DND-41 (cell line): ENCODE measurements around the gene TADA2B.

Source experiments
- ATAC-seq: fragments of 200-7000 bp; cut with Tn5 transposase; 3 replicates; pipeline ENCODE4 v1.9.1; 2021; ENCODE audit warnings: low read depth; ENCODE audit not compliant: insufficient read depth
- DNase-seq: peaks from one replicate; pipeline ENCODE4 v3.0.0-alpha.2; 2020
- H2AFZ ChIP-seq: 2 replicates; pipeline ENCODE4 v1.6.0; 2012; ENCODE audit warnings: low read depth, low read length
- H3K27ac ChIP-seq: 2 replicates; pipeline ENCODE4 v1.5.1; 2012; ENCODE audit warnings: low read length, inconsistent platforms
- H3K27me3 ChIP-seq: fragments of 200-600 bp; sonication (generic); 2 replicates; pipeline ENCODE4 v1.6.0; 2012; ENCODE audit warnings: low read length, mild to moderate bottlenecking, inconsistent platforms; ENCODE audit not compliant: insufficient read depth, poor library complexity
- H3K36me3 ChIP-seq: 2 replicates; pipeline ENCODE4 v1.5.1; 2012; ENCODE audit warnings: low read length, inconsistent platforms; ENCODE audit not compliant: insufficient read depth
- H3K4me1 ChIP-seq: 2 replicates; pipeline ENCODE4 v1.5.1; 2012; ENCODE audit warnings: mild to moderate bottlenecking, low read length; ENCODE audit not compliant: insufficient read depth
- H3K4me2 ChIP-seq: 2 replicates; pipeline ENCODE4 v1.6.0; 2012; ENCODE audit warnings: mild to moderate bottlenecking, moderate library complexity, low read length, inconsistent platforms; ENCODE audit not compliant: insufficient read depth
- H3K4me3 ChIP-seq, 2 experiments: fragments of 200-600 bp in 1 of 2; shearing (Covaris generic) in 1 of 2; 2 replicates each; pipeline ENCODE4 v1.5.1; 2012 to 2016; ENCODE audit warnings: inconsistent platforms in 2 of 2, low read length in 2 of 2, mild to moderate bottlenecking in 2 of 2, low read depth in 1 of 2, moderate library complexity in 1 of 2
- H3K79me2 ChIP-seq: 2 replicates; pipeline ENCODE4 v1.6.0; 2012; ENCODE audit warnings: low read length, inconsistent platforms; ENCODE audit not compliant: insufficient read depth
- H3K9ac ChIP-seq: 2 replicates; pipeline ENCODE4 v1.6.0; 2012; ENCODE audit warnings: low read depth, mild to moderate bottlenecking, inconsistent platforms, low read length, moderate library complexity
- H3K9me3 ChIP-seq: 2 replicates; pipeline ENCODE4 v1.5.1; 2012; ENCODE audit warnings: low read length, moderate library complexity, mild to moderate bottlenecking, inconsistent platforms; ENCODE audit not compliant: insufficient read depth, severe bottlenecking
- H4K20me1 ChIP-seq: 2 replicates; pipeline ENCODE4 v1.6.0; 2012; ENCODE audit warnings: low read length; ENCODE audit not compliant: insufficient read depth
- EZH2 ChIP-seq: IDR thresholded peaks from 3 replicates; pipeline ENCODE4 v1.6.1; 2012; ENCODE audit warnings: borderline replicate concordance, low read depth, mild to moderate bottlenecking, moderate library complexity, low read length, inconsistent platforms; ENCODE audit not compliant: severe bottlenecking
- TF ChIP-seq, protein P1 (sequence below): IDR thresholded peaks from 2 replicates; pipeline ENCODE4 v1.5.1; 2012; ENCODE audit warnings: borderline replicate concordance, low read length, moderate library complexity, mild to moderate bottlenecking; ENCODE audit not compliant: poor library complexity, severe bottlenecking; ENCODE audit errors: extremely low read depth

TADA2B gene

DNA sequence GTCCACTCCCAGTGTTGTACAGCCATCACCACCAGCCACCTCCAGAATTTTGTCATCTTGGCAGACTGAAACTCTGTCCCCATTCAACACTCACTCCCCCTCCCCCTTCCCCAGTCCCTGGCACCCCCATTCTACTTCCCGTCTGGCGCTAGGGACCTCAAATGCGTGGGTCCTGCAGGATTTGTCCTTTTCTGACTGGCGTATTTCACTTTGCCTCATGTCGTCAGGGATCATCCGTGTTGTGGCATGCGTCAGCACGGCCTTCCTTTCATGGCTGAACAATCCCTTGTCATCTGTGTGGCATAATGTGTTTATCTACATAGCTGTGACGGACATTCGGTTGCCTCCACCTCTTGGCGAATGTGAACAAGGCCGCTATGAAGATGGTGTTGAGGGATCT lies 5.5 kb downstream of the TADA2B start:
- Histone ChIP-seq H3K79me2 (peaks cover 85% of the 10 kb centered on the region), H3K9ac (no peak overlapping the region), H3K9me3 (no peaks in the 10 kb centered on the region), H3K27ac (no peak overlapping the region), H3K36me3 (peaks cover 29% of the 10 kb centered on the region), H4K20me1 (peaks cover 79% of the 10 kb centered on the region), H3K4me1 (peaks cover 30% of the 10 kb centered on the region), H3K27me3 (no peaks in the 10 kb centered on the region), H3K4me3 (no peak overlapping the region), H2AFZ (no peak overlapping the region), H3K4me2 (no peak overlapping the region)
- no peak for TF ChIP-seq EZH2
- TF ChIP-seq, protein P1, sequence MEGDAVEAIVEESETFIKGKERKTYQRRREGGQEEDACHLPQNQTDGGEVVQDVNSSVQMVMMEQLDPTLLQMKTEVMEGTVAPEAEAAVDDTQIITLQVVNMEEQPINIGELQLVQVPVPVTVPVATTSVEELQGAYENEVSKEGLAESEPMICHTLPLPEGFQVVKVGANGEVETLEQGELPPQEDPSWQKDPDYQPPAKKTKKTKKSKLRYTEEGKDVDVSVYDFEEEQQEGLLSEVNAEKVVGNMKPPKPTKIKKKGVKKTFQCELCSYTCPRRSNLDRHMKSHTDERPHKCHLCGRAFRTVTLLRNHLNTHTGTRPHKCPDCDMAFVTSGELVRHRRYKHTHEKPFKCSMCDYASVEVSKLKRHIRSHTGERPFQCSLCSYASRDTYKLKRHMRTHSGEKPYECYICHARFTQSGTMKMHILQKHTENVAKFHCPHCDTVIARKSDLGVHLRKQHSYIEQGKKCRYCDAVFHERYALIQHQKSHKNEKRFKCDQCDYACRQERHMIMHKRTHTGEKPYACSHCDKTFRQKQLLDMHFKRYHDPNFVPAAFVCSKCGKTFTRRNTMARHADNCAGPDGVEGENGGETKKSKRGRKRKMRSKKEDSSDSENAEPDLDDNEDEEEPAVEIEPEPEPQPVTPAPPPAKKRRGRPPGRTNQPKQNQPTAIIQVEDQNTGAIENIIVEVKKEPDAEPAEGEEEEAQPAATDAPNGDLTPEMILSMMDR, result no peak
- ATAC-seq, result no peak
- DNase-seq, result no peak

- H2AFZ ChIP-seq, result no peak overlapping the region
- H3K4me1 ChIP-seq, result peaks cover 26% of the 10 kb centered on the region
- TF ChIP-seq EZH2, result no peak
- TF ChIP-seq, protein P1, result no peak
- H3K4me3 ChIP-seq, result no peak overlapping the region
- peaks cover 79% of the 10 kb centered on the region for H3K79me2 ChIP-seq
- H3K36me3 ChIP-seq, result peaks cover 35% of the 10 kb centered on the region
- H3K27ac ChIP-seq, result no peak overlapping the region
- H3K9ac ChIP-seq, result no peak overlapping the region
- ATAC-seq (no peak), DNase-seq (no peak)
- no peaks in the 10 kb centered on the region for H3K9me3 ChIP-seq
- no peak overlapping the region for H3K4me2 ChIP-seq
- no peaks in the 10 kb centered on the region for H3K27me3 ChIP-seq
- peaks cover 81% of the 10 kb centered on the region for H4K20me1 ChIP-seq
Measured at GRCh38 chr4:7049295-7049694, 6.1 kb downstream of the TADA2B start.

DNA sequence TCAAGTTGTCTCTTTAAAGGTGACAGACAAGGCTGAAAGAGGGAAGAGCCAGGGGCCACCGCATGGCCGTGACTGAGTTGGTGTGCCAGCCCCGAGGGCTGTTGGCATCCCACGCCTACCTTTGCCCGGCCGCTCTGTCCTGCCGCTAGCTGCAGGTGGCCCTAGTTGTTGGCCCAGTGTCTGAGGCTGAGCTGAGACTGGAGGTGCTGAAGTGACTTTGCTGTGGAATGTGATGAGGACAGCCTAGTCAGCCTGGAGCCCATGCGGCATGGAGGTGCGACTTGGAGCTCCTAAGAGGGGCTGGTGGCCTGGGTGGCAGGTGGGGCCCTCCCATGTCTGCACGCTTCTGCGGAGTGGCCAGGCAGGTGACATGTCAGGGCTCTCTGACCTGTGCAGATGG lies 6.6 kb downstream of the TADA2B start:
- H3K9ac ChIP-seq, result no peak overlapping the region
- peaks cover 40% of the 10 kb centered on the region for H3K36me3 ChIP-seq
- H3K4me2 ChIP-seq, result no peak overlapping the region
- TF ChIP-seq, protein P1, result no peak
- TF ChIP-seq EZH2, result no peak
- DNase-seq (no peak), ATAC-seq (no peak)
- peaks cover 74% of the 10 kb centered on the region for H3K79me2 ChIP-seq
- peaks cover 21% of the 10 kb centered on the region for H3K4me1 ChIP-seq
- H3K27me3 ChIP-seq, result no peaks in the 10 kb centered on the region
- H3K9me3 ChIP-seq, result no peaks in the 10 kb centered on the region
- H3K4me3 ChIP-seq, result no peak overlapping the region
- peaks cover 83% of the 10 kb centered on the region for H4K20me1 ChIP-seq
- no peak overlapping the region for H2AFZ ChIP-seq
- no peak overlapping the region for H3K27ac ChIP-seq
